ENCODE data around the gene GRK6. TPM values are rescaled to one million over a fixed set of nuclear protein-coding genes. Genes with fewer than 3 reads are reported as not detected.

Gene GRK6
- total and polyA plus RNA-seq, 2 of the 4 experiments (the other 2 are of a cell fraction): 25.3 to 30.1 TPM

GRCh38 chr5:177384134-177384533, 42.3 kb upstream of the GRK6 start, which contains the start of gene SLC34A1:
Gene SLC34A1 (plus strand): TSS chr5:177384434. CDS start chr5:177385742, 1,308 bp downstream.
- dilution Hi-C loops (cut with HindIII; ENCODE audit: low sequenced_read_pairs, unreplicated experiment): no loop called here
- H2BK5ac ChIP-seq (ENCODE audit: low read depth, low read length, poor library complexity, severe bottlenecking): no peak within 1 kb of the TSS
- intact Hi-C loops (cut with micrococcal nuclease): no loop called here

More at GRCh38 chr5:177384134-177384533, 42.3 kb upstream of the GRK6 start, which contains the start of gene SLC34A1:
- H2BK15ac ChIP-seq (ENCODE audit: low read depth, low read length): no peak within 1 kb of the TSS
- ChIA-PET CTCF (interaction anchor here (0.6 kb wide), 2 partner anchors 14 to 20 kb away, joined by 3 read pairs; no protein-coding TSS in a partner anchor), POLR2A (ENCODE audit: unreplicated experiment) (no interaction called here)
- H3K9me3 ChIP-seq (ENCODE audit: control insufficient read depth, insufficient read depth, low read length): no peaks in the 10 kb centered on the region
- in situ Hi-C loops (cut with MboI; ENCODE audit: low sequenced_read_pairs): no loop called here
- DNase-seq: no peak
- WGBS, 2 experiments (ENCODE audit: extremely low coverage in 2 of 2, insufficient read length in 1 of 2): 27% methylated on average over 3 of the region's 4 CpGs; no CpG with 5 or more reads in 1 of the 2 experiments
- H3K4me2 ChIP-seq (ENCODE audit: low read depth, low read length): no peak within 1 kb of the TSS
- ATAC-seq (ENCODE audit: low read depth): no peak
- H3K36me3 ChIP-seq (ENCODE audit: control insufficient read depth, insufficient read depth, low read length): no peaks in the 10 kb centered on the region
- H3K4me3 ChIP-seq (ENCODE audit: insufficient read depth, low read depth, low read length): no peak within 1 kb of the TSS
- H3K9ac ChIP-seq (ENCODE audit: low read depth, low read length): no peak within 1 kb of the TSS
- H4K91ac ChIP-seq (ENCODE audit: insufficient read depth, low read depth, low read length): no peak within 1 kb of the TSS
- BruUV-seq (replicated peaks): no TSS peak
- H2AFZ ChIP-seq (replicated peaks; ENCODE audit: low read length, poor library complexity): no peak within 1 kb of the TSS
- H3K9me1 ChIP-seq (ENCODE audit: insufficient read depth, low read length): peaks cover 9% of the 10 kb centered on the region
- no peak within 1 kb of the TSS for H3K56ac ChIP-seq (ENCODE audit: extremely low read depth, insufficient read depth, low read length)
- H3K23ac ChIP-seq (ENCODE audit: low read depth, low read length): no peak within 1 kb of the TSS
- H3K4ac ChIP-seq (ENCODE audit: low read depth, low read length): no peak within 1 kb of the TSS
- no peak within 1 kb of the TSS for H4K5ac ChIP-seq (ENCODE audit: low read depth, low read length)
- peaks cover 13% of the 10 kb centered on the region for H3K4me1 ChIP-seq (ENCODE audit: control insufficient read depth, insufficient read depth, low read length)
- no peak within 1 kb of the TSS for H4K8ac ChIP-seq (ENCODE audit: low read depth in 2 of 2, low read length in 2 of 2)
- H2AK5ac ChIP-seq (ENCODE audit: low read depth, low read length): no peak within 1 kb of the TSS
- H4K20me1 ChIP-seq (ENCODE audit: insufficient read depth, low read length): peaks cover 7% of the 10 kb centered on the region
- H3K18ac ChIP-seq (ENCODE audit: low read depth, low read length): no peak within 1 kb of the TSS
- peaks cover 37% of the 10 kb centered on the region for H3K27me3 ChIP-seq (ENCODE audit: control insufficient read depth, insufficient read depth, low read length)
- no peak within 1 kb of the TSS for H3K14ac ChIP-seq (replicated peaks; ENCODE audit: low read depth, low read length)
- H3K27ac ChIP-seq (ENCODE audit: insufficient read depth, low read length): no peak within 1 kb of the TSS
- TF ChIP-seq RFX5 (IDR thresholded peaks at IDR 0.05; ENCODE audit: low read depth, low read length): no peak
- no peak for TF ChIP-seq NFE2L2 (IDR thresholded peaks at IDR 0.05; ENCODE audit: low read depth, low read length)
- TF ChIP-seq CHD1 (IDR thresholded peaks at IDR 0.05; ENCODE audit: low read depth, low read length): no peak
- H3K79me1 ChIP-seq (ENCODE audit: low read depth in 1 of 2, low read length in 2 of 2): no peaks in the 10 kb centered on the region
- no peak within 1 kb of the TSS for H2BK120ac ChIP-seq (ENCODE audit: low read depth, low read length)
- H2BK20ac ChIP-seq (ENCODE audit: low read depth, low read length): no peak within 1 kb of the TSS
- no peak within 1 kb of the TSS for H2AK9ac ChIP-seq (replicated peaks; ENCODE audit: low read depth, low read length, poor library complexity)
